Eye (tissue), 1 donor: ENCODE results near the gene TMEM175.

Source experiments
- DNase-seq: peaks from one replicate; pipeline ENCODE4 v3.0.0-alpha.2; 2015

TMEM175 gene

GRCh38 chr4:948936-949300 is 16.7 kb downstream of the TMEM175 start:
- no peak for DNase-seq

DNA sequence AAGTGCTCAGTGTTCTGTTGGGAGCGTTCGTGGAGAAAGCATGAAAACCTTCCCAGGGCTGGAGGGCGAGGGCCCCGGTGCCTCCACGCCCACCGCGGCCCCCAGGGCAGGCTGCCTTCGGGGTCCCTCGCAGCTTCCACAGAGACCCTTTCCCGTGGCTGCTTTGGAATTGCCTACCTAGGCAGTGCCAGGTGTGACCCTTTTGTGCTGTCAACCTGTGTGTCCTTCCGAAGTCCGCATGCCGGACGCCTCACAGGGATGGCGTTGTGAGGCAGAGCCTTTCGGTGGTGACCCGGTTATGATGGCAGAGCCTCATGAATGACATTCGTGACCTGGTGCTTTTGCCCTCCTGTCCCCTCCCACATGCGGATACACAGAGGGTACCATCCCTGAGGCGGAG is 17.4 kb downstream of the TMEM175 start:
- DNase-seq, result no peak

DNA sequence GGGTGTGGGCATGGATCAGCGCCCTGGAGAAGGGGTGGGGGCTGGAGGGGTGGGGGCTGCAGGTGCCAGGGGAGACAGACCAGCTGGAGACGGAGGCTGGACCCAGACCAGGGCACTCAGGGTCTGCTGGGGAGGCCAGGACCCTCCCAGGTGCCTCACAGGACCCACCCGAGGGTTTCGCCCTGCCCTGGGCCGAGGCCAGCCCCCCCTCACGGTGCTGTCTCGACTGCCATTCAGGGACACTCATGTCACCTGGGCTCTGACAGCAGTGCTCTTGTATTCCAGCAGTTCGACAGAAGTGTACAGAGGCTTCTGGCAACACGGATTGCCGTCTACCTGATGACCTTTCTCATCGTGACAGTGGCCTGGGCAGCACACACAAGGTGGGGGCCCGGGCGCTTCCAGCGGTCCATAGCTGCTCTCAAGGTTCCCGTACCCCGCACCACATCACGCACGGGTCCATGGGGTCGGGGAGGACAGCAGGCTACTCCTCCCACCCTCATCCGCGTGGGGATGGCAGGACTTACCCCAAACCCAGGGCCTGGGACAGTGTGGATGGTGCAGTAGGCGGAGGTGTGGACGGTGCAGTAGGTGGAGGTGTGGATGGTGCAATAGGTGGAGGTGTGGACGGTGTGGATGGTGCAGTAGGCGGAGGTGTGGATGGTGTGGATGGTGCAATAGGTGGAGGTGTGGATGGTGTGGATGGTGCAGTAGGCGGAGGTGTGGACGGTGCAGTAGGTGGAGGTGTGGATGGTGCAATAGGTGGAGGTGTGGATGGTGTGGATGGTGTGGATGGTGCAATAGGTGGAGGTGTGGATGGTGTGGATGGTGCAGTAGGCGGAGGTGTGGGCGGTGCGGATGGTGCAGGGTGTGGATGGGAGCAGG is 18.1 kb downstream of the TMEM175 start:
- no peak for DNase-seq

- DNase-seq, result no peak
Measured at GRCh38 chr4:951186-951585, 18.9 kb downstream of the TMEM175 start.

GRCh38 chr4:951594-952468 is 19.6 kb downstream of the TMEM175 start:
- DNase-seq, result no peak

DNA sequence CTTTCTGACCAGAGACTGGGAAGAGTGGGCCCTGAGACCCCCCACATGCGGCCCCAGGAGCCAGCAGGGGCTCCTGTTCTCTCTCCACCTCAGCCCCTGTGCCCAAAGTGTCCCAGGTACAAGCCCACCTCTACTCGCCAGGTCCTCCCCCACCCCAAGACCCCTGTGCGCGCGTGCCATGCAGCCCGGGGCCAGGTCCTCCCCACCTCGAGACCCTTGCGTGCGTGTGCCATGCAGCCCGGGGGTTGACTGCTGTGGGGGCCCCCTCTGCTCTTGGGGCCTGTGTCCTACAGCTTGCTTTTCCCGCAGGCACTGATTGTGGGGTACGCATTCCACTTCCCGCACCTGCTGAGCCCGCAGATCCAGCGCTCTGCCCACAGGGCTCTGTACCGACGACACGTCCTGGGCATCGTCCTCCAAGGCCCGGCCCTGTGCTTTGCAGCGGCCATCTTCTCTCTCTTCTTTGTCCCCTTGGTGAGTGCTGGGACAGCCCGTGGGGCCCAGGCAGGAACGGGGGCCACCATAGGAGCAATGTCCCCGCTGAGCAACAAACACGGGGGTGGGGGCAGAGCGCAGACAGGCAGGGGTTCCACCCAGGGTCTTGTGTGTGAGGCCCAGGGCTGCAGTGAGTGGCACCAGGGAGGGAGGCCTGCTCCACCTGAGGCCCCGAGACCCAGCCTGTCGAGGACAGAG is 20.8 kb downstream of the TMEM175 start:
- DNase-seq, result no peak

GRCh38 chr4:953574-953915 is 21.3 kb downstream of the TMEM175 start:
- no peak for DNase-seq

DNA sequence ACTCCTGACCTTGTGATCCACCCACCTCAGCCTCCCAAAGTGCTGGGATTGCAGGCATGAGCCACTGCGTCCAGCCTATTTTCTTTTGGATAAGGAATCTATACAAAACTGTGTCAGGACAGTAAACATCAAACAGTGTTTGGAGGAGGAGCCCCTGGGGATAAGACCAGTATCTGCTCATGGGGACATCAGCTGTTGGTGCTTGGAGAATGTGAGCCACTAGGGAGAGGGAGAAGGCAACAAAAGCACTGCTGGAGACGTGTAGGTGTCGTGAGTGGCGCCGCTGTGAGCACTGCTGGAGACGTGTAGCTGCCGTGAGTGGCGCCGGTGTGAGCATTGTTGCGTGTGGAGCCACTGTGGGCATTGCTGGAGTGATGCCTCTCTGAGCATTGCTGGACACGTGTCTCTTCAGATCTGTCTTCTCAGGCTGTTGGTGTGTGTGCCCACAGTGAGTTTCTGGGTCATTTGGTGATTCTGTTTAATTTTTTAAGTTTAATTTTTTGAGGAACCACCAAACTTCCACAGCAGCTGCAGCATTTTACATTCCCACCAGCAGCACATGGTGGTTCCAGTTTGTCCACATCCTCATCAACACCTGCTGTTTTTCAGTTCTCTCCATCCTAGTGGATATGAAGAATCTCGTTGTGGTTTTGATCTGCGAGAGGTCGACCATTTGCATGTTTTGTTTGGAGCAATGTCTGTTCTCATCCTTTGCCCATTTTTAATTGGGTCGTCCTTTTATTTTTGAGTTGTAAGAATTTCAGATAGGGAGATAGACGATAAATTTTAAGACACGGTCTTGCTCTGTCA is 22.2 kb downstream of the TMEM175 start:
- DNase-seq, result no peak

DNA sequence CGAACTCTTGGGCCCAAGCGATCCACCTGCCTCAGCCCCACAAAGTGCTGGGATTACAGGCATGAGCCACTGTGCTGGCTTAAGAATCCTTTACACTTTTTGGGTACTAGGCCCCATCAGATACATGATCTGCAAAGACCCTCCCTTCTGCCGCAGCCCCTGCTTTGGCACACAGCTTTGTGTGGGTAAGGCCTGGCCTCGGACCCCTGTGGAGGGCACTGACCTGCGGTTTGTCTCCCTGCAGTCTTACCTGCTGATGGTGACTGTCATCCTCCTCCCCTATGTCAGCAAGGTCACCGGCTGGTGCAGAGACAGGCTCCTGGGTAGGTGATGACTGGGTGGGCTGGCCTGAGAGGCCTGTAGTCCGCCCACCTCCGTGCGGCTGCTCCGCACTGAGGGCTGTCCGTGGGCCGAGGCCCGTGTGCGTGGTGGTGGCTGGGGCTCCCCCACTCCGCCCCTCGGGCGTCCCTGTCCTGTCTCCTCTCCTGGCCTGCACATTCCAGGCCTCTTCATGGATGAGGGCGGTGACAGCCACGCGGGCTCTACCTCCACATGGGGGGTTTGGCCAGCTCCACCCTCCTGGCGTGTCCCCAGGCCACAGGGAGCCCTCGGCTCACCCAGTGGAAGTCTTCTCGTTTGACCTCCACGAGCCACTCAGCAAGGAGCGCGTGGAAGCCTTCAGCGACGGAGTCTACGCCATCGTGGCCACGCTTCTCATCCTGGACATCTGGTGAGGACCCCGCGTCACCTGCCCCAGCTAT is 23.1 kb downstream of the TMEM175 start:
- DNase-seq, result no peak

DNA sequence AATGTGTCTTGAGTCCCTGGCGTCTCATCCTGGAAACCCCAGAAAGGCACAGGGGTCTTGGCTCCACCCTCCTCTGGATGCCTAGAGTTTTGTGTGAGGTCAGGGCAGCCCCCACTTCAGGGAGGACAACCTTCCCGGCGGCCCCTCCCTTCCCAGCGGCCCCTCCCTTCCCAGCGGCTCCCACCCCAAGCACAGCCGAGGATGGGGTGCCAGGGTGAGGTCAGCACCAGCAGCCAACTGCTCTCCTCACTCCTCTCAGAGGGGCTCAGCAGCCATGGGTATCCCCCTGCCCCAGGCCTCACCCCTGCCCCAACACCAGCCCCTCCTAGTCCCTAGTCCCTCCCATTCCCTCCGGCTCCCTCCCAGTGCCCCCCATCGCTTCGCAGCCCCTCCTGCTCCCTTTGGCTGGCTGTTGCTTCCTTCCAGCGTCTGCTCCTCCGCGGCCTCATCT is 23.7 kb downstream of the TMEM175 start:
- no peak for DNase-seq

DNA sequence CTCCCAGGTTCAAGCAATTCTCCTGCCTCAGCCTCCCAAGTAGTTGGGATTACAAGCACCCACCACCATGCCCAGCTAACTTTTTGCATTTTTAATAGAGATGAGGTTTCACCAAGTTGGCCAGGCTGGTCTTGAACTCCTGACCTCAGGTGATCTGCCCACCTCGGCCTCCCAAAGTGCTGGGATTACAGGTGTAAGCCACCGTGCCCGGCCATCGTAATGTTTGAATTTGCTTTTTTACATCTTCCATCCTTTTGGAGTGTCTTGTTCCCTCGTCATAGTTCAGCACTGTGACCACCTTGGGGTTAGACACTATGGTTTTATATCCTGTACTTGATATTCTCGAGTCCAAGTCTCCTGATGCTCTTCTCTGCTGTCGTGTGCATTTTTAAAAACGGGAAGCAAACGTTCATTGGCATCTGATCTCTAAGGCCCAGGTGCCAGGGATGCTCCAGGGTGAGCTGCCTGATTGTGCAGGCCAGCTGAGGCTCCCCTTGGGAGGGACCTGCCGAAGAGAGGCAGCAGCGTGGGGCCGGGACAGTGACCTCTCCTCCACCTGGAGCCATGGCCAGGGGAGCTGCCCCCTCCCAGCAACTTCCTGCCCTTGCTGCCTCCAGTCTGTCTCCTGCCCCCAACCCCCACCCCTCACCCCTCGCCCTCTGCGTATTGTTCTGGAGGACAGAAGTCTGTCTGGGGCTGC is 24.4 kb downstream of the TMEM175 start:
- DNase-seq, result no peak

DNA sequence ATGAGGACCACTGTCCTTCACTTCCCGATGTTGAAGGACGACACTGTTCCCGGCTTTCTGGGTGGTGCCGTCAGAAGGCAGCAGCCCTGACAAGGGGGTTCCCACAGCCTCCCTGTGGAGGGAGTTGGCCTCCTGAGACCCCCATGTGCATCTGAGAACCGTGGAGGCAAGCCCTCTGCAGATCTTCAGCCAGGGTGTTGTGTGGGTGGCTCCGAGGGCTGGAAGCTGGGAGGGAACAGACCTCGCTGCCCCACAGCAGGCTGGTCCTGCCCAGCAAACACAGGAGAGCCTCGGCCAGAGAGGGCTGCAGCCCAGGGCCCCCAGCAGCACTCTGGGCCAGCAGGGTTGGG is 24.9 kb downstream of the TMEM175 start:
- DNase-seq, result no peak

DNA sequence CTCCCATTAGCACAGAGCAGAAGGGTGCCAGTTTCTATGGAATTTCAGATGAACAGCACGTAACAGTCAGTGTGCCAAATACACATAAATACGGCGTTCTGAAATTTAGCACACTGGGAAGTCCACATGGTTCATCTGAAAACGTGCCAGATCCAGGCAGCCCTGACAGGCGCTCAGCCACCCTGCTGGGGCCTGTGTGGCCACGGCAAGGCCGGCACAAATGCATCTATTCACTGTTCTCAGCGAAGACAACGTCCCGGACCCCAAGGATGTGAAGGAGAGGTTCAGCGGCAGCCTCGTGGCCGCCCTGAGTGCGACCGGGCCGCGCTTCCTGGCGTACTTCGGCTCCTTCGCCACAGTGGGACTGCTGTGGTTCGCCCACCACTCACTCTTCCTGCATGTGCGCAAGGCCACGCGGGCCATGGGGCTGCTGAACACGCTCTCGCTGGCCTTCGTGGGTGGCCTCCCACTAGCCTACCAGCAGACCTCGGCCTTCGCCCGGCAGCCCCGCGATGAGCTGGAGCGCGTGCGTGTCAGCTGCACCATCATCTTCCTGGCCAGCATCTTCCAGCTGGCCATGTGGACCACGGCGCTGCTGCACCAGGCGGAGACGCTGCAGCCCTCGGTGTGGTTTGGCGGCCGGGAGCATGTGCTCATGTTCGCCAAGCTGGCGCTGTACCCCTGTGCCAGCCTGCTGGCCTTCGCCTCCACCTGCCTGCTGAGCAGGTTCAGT is 25.5 kb downstream of the TMEM175 start:
- no peak for DNase-seq

DNA sequence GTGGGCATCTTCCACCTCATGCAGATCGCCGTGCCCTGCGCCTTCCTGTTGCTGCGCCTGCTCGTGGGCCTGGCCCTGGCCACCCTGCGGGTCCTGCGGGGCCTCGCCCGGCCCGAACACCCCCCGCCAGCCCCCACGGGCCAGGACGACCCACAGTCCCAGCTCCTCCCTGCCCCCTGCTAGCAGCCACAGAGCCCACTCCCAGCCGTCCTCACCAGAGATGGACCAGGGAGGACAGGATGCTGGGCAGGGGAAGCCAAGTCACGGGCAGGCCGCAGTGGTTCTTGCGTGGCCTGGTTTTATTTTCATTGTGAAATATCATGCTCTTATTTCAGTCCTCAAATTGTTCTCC is 26.0 kb downstream of the TMEM175 start:
- DNase-seq, result no peak

DNA sequence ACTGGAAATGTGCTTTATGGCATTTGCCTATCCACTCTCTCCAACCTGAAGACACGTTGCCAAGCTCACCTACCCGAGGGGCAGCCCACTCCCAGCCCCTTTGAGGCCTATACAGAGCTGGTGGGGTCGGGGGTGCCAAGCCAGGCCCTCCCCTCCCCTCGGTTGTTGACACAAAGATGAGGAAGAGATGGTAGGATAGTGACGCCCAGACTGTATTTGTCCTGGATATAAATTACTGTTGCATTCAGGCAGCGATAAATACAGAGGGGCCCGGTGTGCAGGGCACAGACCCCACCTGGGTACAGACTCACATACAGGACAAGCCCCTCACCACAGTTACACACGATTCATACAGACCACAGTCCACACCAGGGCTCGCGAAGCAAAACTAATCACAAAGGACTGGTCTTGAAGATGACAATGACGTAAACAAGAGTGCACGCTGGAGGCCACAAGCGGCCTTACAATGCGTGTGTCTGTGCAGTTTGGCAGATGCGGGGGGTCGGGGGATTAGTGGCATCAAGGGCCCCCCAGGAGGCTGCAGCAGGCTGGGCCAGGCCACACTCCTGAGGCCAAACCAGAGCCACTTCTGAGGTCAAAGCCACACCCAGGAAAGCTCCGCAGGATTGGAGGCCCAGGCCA is 26.6 kb downstream of the TMEM175 start:
- DNase-seq, result no peak

DNA sequence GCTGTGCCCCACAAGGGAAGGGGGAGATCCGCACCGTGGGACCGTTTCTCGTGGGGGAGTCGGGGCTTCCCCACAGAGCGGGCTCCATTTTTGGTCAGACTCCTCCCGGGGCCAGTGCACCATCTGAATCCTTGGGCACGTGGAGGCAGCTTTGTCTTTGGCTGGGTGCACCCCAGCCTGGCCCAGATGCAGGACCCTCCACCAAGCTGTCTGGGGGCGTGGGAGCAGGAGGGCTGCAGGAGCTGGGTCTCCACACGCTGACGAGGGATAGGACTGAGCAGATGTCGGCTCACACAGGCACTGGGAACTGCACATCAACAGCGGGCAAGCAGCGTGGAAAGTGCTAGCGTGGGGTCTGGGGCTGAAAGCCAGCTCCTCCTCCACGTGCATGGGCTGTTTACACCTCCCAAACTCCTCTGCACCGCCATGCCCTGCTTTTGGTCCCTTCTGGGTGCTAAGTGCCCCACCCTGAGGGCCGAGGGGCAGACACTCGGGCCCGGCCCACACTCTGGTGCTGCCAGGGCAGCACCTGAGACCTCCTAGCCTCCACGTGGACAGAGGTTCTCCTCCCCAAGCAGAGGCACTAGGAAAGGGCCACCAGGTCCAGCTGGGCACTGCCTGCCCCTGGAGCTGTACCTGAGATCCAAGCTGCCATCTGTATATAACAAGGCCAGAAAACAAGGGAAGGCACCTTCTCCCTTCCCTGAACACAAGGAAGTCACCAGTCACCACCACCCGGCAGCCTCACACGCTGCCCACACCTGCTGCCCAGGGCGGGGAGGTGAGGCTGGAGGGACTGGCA is 27.3 kb downstream of the TMEM175 start:
- DNase-seq, result no peak

- no peak for DNase-seq
Measured at GRCh38 chr4:960140-960635, 27.9 kb downstream of the TMEM175 start.

DNA sequence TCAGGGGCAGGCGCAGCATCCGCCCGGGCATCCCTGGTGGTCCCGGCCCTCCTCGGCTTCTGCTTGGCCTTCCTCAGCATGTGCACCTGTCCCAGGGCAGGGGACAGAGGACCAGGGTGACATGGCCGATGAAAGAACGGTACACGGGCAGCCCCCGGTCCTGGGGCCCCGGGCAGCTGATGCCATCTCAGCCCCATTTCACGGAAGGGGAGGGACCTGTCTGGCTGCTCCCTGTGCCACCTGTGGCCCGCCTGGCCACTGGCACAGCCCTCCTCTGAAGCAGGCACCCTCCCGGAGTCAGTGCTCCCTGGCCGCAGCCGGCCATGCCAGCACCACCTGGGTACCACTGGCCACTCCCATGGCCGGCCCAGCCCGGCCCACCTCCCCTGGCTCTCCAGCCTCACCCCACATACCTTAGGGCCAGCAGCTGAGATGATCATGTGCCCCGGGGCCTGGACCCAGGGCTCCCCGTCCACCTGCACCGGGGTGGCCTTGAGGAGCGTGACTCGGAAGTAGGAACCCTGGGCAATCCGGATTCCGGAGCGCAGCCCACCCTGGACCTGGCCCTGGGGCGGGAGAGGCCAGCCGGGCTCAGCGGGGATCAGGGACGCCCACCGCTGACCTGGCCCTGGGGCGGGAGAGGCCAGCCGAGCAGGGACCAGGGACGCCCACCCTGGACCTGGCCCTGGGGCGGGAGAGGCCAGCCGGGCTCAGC is 28.5 kb downstream of the TMEM175 start:
- DNase-seq, result no peak
